Measurements from ENCODE around the gene BACE1-AS. TPM values are rescaled to one million over a fixed set of nuclear protein-coding genes. Genes with fewer than 3 reads are reported as not detected.
A peak's percentile ranks its signal among the peaks of the same experiment; 100 is the strongest.

Gene BACE1-AS
- total RNA-seq, 4 donors from 2014 or later, result 4.3 to 9.4 (median 6.6) TPM

- no peaks in the 10 kb centered on the region for H3K36me3 ChIP-seq
- peak; percentile 89 to 94 for DNase-seq (ENCODE audit: low spot score in 2 of 2)
- TF ChIP-seq EP300 (IDR thresholded peaks at IDR 0.05), result peak; percentile 19 to 78
- no peak for TF ChIP-seq CTCF (IDR thresholded peaks at IDR 0.05)
- peak; percentile 49 to 57 for TF ChIP-seq POLR2A (IDR thresholded peaks at IDR 0.05)
- peaks cover 0 to 30% (median 11%) of the 10 kb centered on the region in 4 donors for H3K4me1 ChIP-seq
- no peaks in the 10 kb centered on the region for H3K9me3 ChIP-seq
- H3K27me3 ChIP-seq, result no peaks in the 10 kb centered on the region
- peak within 1 kb of the TSS; percentile 71 to 95 (median 86) for H3K27ac ChIP-seq
- WGBS, 2 donors, result 0 to 1% methylated on average over 64 of the region's 64 CpGs
- H3K4me3 ChIP-seq, result peak within 1 kb of the TSS; percentile 55 to 92 (median 72)
Measured at GRCh38 chr11:117327567-117328374, 36.6 kb downstream of the BACE1-AS start, which contains the start of gene CEP164. CEP164 (plus strand) TSS chr11:117327854; CDS start chr11:117338587, 10,733 bp downstream.

- H3K9me3 ChIP-seq, result no peaks in the 10 kb centered on the region
- H3K36me3 ChIP-seq, result no peaks in the 10 kb centered on the region
- H3K4me3 ChIP-seq, result peak overlapping the region; percentile 55 to 92 (median 72)
- peaks cover 0 to 30% (median 11%) of the 10 kb centered on the region in 4 donors for H3K4me1 ChIP-seq
- H3K27me3 ChIP-seq, result no peaks in the 10 kb centered on the region
- DNase-seq (ENCODE audit: low spot score in 2 of 2), result no peak
- H3K27ac ChIP-seq, result peak overlapping the region; percentile 71 to 95 (median 86)
- WGBS, 2 donors, result 5 to 6% methylated on average over 15 of the region's 15 CpGs
- no peak for TF ChIP-seq CTCF (IDR thresholded peaks at IDR 0.05)
- TF ChIP-seq POLR2A (IDR thresholded peaks at IDR 0.05), result no peak
- no peak for TF ChIP-seq EP300 (IDR thresholded peaks at IDR 0.05)
Measured at GRCh38 chr11:117328375-117329010, 37.3 kb downstream of the BACE1-AS start.

- Histone ChIP-seq H3K9me3 (no peaks in the 10 kb centered on the region), H3K27me3 (no peaks in the 10 kb centered on the region), H3K4me1 (peaks cover 0 to 30% (median 11%) of the 10 kb centered on the region in 4 donors), H3K27ac (no peak overlapping the region), H3K36me3 (peaks cover 0 to 27% (median 0%) of the 10 kb centered on the region in 3 donors), H3K4me3 (no peak overlapping the region)
- TF ChIP-seq CTCF (IDR thresholded peaks at IDR 0.05) (no peak), EP300 (IDR thresholded peaks at IDR 0.05) (no peak), POLR2A (IDR thresholded peaks at IDR 0.05) (no peak)
- no peak for DNase-seq (ENCODE audit: low spot score in 2 of 2)
- 50 to 68% methylated on average over 2 of the region's 2 CpGs for WGBS, 2 donors
Measured at GRCh38 chr11:117332843-117333242, 41.7 kb downstream of the BACE1-AS start.

GRCh38 chr11:117333917-117334316 is 42.8 kb downstream of the BACE1-AS start:
- DNase-seq (ENCODE audit: low spot score in 2 of 2), result no peak
- no peak overlapping the region for H3K27ac ChIP-seq
- no peaks in the 10 kb centered on the region for H3K9me3 ChIP-seq
- peaks cover 0 to 38% (median 0%) of the 10 kb centered on the region in 3 donors for H3K36me3 ChIP-seq
- peaks cover 0 to 24% (median 6%) of the 10 kb centered on the region in 4 donors for H3K4me1 ChIP-seq
- no peaks in the 10 kb centered on the region for H3K27me3 ChIP-seq
- no peak overlapping the region for H3K4me3 ChIP-seq
- TF ChIP-seq EP300 (IDR thresholded peaks at IDR 0.05) (no peak), POLR2A (IDR thresholded peaks at IDR 0.05) (no peak), CTCF (IDR thresholded peaks at IDR 0.05) (no peak)
- WGBS, 2 donors, result 76 to 78% methylated on average over 9 of the region's 9 CpGs

- H3K4me3 ChIP-seq, result no peak overlapping the region
- TF ChIP-seq CTCF (IDR thresholded peaks at IDR 0.05) (no peak), POLR2A (IDR thresholded peaks at IDR 0.05) (no peak), EP300 (IDR thresholded peaks at IDR 0.05) (no peak)
- H3K27me3 ChIP-seq, result no peaks in the 10 kb centered on the region
- 87 to 93% methylated on average over 5 to 6 of the region's 6 CpGs for WGBS, 2 donors
- H3K4me1 ChIP-seq, result peaks cover 0 to 15% (median 0%) of the 10 kb centered on the region in 4 donors
- peaks cover 0 to 46% (median 2%) of the 10 kb centered on the region in 3 donors for H3K36me3 ChIP-seq
- no peak for DNase-seq (ENCODE audit: low spot score in 2 of 2)
- no peaks in the 10 kb centered on the region for H3K9me3 ChIP-seq
- no peak overlapping the region for H3K27ac ChIP-seq
Measured at GRCh38 chr11:117334896-117335295, 43.8 kb downstream of the BACE1-AS start.

Data from tibial nerve (tissue), 4 donors.